GM19025 (cell line): ENCODE results near the gene DPH3.

Experiments used
- ATAC-seq: cut with Tn5 transposase; IDR thresholded peaks from one replicate; pipeline ENCODE4 v1.9.1; 2021; ENCODE audit warnings: mild to moderate bottlenecking, low read depth, moderate library complexity; ENCODE audit not compliant: unreplicated experiment

Gene DPH3

GRCh38 chr3:16294844-16295243, 30.1 kb upstream of the DPH3 start:
- ATAC-seq, result no peak

GRCh38 chr3:16290827-16291196, 26.1 kb upstream of the DPH3 start:
- no peak for ATAC-seq

- peak; percentile 37 for ATAC-seq
Observed at GRCh38 chr3:16290007-16290826, 25.5 kb upstream of the DPH3 start.

GRCh38 chr3:16289144-16289889, 24.6 kb upstream of the DPH3 start:
- no peak for ATAC-seq

- no peak for ATAC-seq
Observed at GRCh38 chr3:16288664-16289063, 23.9 kb upstream of the DPH3 start.

- no peak for ATAC-seq
Observed at GRCh38 chr3:16286751-16287543, 22.2 kb upstream of the DPH3 start.

GRCh38 chr3:16286161-16286560, 21.4 kb upstream of the DPH3 start:
- peak; percentile 47 for ATAC-seq

- no peak for ATAC-seq
Observed at GRCh38 chr3:16284633-16285032, 19.9 kb upstream of the DPH3 start.

- ATAC-seq, result no peak
Observed at GRCh38 chr3:16280671-16281070, 15.9 kb upstream of the DPH3 start.

- no peak for ATAC-seq
Observed at GRCh38 chr3:16279010-16279801, 14.5 kb upstream of the DPH3 start.

GRCh38 chr3:16277471-16277870, 12.7 kb upstream of the DPH3 start:
- no peak for ATAC-seq

GRCh38 chr3:16273867-16274266, 9.1 kb upstream of the DPH3 start:
- no peak for ATAC-seq

- no peak for ATAC-seq
Observed at GRCh38 chr3:16272588-16272987, 7.8 kb upstream of the DPH3 start.

- ATAC-seq, result no peak
Observed at GRCh38 chr3:16270855-16271254, 6.1 kb upstream of the DPH3 start.

- ATAC-seq, result no peak
Observed at GRCh38 chr3:16266714-16267113, 2.0 kb upstream of the DPH3 start.

GRCh38 chr3:16265455-16265786, 678 bp upstream of the DPH3 start:
- no peak for ATAC-seq

GRCh38 chr3:16264174-16264707, 502 bp downstream of the DPH3 start:
- no peak for ATAC-seq

GRCh38 chr3:16262174-16262573, 2.6 kb downstream of the DPH3 start:
- no peak for ATAC-seq

- ATAC-seq, result no peak
Observed at GRCh38 chr3:16260046-16260445, 4.7 kb downstream of the DPH3 start.

- no peak for ATAC-seq
Observed at GRCh38 chr3:16258866-16259265, 5.9 kb downstream of the DPH3 start.
